Measurements from ENCODE around the gene THAP10.

- TF ChIP-seq CTCF (IDR thresholded peaks at IDR 0.05; ENCODE audit: borderline replicate concordance, extremely low read depth, low read length, poor library complexity, severe bottlenecking) (no peak), EZH2 (IDR thresholded peaks at IDR 0.05; ENCODE audit: borderline replicate concordance, low read depth, low read length, severe bottlenecking) (no peak)
Observed at GRCh38 chr15:70920981-70921696, 28.9 kb upstream of the THAP10 start.

Measured in DND-41 (cell line).